OCI-M1 (cell line): ENCODE measurements around the gene GABRP.
"Not testable (repeated sequence)": the region's sequence is repeated elsewhere in the genome, so short reads cannot be mapped to it uniquely, and the experiment has no call there.

Experiments used
- DNase-seq: peaks from one replicate; lab custom pipeline; 2025; lab: John Stamatoyannopoulos, UW

The GABRP gene

GRCh38 chr5:170755679-170756456 is 27.7 kb upstream of the GABRP start:
- DNase-seq = no peak

DNA sequence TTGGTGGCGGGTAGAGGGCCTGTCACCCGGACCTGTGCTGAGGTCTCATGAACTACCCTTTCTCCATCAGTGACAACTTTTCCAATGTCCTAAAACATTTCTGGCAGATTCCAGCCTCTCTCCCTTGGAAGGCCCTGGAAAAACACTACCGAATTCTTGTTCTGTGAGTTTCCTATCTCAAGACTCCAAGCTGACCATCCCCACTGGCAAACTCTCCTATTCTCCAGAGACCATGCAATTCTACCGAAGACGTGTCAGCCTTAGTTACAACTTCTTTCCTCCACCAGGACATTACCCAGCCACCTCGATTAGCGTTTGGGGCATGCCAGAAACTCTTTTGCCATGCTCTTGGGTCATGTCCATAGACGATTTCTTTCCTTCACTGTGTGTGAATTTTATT is 26.8 kb upstream of the GABRP start:
- DNase-seq = no peak

- DNase-seq = peak; percentile 12
Measured at GRCh38 chr5:170757182-170757601, 26.3 kb upstream of the GABRP start.

GRCh38 chr5:170757669-170758068 is 25.9 kb upstream of the GABRP start:
- DNase-seq = no peak

DNA sequence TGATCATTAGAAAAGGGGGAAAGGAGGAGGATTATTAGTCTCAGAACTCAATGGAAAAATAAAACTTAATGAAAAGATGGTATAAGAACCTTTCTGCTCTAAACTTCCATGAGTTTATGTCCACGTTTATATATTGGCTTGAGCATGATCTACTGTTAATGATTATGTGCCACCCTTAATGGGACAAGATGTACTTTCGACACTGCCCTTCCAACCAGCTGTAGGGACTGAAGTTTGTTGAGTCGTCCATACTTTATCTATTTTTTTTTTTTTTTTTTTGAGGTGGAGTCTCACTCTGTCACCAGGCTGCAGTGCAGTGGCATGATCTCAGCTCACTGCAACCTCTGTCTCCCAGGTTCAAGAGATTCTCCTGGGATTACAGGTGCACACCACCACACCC is 25.0 kb upstream of the GABRP start:
- DNase-seq = no peak

- DNase-seq = no peak
Measured at GRCh38 chr5:170760113-170760512, 23.4 kb upstream of the GABRP start.

DNA sequence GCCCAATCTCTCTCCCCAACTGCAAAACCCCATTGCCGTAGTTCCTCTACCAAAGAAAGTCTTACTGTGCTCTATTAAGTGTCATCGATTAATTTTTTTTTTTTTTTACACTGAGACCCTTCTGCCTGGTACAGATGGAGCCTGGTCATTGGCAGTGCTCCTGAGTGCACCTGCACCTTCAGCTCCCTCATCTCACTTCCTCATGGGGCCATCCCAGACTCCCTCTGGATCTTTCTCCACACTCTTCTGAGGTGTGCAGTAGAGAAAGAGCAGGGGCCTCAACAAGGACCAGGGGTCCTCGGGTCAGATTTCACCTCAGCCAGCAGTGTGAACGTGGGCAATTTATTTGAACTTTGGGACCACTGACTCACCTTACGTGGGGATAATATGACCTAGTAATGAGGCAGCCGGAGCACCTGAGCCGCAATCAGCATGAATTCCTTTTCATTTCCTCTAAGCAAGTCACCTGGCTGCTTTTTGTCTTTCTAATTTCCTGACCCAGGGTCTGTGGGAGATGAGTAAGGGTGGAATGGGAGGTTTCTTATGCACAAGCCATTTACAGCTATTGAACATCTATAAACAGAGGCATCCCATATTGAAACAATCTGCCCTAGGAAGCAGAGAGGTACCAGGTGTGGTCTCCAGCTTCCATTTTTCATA is 22.3 kb upstream of the GABRP start:
- DNase-seq = no peak

DNA sequence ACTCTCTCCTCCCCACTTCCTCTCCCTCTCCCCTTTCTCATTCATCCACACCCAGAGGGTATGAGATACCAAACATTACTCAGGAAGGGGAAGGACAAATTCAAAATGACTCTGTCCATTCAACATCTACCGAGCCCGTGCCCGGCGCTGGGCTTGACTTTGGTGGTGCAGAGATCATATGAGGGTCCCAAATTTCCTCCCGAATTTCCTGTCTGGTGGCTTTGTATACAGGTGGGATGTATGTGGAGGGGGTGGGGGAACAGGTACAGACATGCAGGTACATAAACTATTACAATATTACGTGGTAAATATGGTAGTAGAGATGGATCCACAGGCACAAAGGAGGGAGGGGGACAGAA is 21.8 kb upstream of the GABRP start:
- no peak for DNase-seq

DNA sequence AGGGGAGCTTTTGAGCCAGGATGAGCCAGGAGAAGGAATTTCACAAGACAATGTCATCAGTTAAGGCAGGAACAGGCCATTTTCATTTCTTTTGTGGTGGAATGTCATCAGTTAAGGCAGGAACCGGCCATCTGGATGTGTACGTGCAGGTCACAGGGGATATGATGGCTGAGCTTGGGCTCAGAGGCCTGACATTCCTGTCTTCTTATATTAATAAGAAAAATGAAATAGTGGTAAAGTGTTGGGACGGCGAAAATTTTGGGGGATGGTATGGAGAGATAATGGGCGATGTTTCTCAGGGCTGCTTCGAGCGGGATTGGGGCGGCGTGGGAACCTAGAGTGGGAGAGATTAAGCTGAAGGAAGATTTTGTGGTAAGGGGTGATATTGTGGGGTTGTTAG is 21.2 kb upstream of the GABRP start:
- DNase-seq = not testable (repeated sequence)

DNA sequence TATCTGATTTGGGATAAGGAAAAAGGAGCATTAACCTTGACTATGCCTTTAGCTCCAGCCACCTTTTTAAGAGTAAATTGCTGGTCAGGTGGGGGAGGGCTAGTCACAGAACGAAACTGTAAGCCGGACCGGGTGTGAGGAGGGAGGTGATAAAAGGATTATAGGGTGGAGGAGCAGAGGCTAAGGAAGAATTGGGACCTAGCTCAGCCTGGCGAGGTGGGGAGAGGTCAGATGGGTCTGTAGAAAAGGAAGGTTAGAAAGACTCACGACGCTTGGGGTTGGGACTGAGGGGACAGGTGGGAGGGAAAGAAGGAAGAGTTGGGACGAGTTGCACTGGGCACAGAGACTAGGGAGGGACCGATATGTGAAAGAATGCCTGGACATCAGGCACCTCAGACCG is 17.7 kb upstream of the GABRP start:
- not testable (repeated sequence) for DNase-seq

DNA sequence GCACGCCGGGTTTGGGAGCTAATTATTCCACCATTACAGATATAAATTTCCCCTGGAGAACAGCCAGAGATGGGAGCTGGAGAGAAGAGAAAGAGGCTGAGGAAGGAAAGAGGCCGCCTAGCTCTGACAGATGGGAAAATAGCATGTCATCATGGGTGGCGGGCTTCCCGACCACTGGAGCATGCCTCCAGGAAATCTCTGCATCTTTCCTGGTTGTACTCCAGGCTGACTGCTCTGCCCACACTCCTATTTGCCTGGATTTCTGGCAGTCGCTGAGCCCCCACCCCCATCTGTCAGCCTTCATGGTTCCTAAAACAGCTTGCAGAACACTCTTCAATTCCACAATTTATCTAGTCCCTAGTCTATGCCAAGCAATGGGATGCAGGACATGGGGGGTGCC is 14.3 kb upstream of the GABRP start:
- DNase-seq = no peak

DNA sequence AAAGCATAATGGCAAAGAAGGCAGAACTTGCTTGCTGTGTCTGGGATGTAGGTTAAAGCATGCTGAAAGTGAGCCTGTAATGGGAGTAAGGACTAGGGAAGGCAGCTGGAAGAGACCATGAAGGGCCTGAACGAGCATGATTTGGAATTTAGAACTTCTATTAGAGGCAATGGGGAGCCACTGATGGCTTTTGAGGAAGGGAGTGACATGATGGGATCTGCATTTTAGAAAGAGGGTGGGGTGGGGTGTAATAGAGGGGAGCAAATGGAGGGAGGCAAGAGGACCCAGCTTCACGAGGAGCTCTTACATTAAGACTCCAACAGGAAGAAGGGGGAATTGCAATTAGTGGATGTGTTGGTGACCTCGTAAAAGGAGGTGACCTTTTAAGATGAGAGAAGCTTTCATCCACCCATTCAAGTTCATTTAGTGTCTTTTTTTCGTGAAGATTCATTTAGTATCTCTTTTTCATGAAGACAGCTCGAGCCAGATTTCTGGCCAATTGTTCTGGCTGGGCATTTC is 13.6 kb upstream of the GABRP start:
- no peak for DNase-seq

DNA sequence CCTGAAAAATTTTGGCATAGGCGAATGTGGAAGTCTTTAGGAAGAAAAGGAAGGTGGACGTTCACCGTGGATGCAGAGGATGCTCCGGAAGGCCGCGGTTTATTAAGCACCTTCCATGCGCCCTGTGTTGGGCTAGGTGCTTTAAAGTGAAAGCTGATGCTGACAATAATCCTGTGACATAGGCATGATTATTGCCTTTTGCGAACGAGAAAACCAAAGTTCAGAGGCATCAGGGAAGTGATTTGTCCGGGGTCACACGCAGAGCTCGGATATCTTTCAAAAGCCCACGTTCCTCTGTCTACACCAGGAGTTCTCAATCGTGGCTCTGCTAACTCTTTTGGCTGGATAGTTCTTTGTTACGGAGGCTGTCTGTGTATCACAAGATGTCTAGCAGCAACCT is 12.0 kb upstream of the GABRP start:
- DNase-seq = no peak

DNA sequence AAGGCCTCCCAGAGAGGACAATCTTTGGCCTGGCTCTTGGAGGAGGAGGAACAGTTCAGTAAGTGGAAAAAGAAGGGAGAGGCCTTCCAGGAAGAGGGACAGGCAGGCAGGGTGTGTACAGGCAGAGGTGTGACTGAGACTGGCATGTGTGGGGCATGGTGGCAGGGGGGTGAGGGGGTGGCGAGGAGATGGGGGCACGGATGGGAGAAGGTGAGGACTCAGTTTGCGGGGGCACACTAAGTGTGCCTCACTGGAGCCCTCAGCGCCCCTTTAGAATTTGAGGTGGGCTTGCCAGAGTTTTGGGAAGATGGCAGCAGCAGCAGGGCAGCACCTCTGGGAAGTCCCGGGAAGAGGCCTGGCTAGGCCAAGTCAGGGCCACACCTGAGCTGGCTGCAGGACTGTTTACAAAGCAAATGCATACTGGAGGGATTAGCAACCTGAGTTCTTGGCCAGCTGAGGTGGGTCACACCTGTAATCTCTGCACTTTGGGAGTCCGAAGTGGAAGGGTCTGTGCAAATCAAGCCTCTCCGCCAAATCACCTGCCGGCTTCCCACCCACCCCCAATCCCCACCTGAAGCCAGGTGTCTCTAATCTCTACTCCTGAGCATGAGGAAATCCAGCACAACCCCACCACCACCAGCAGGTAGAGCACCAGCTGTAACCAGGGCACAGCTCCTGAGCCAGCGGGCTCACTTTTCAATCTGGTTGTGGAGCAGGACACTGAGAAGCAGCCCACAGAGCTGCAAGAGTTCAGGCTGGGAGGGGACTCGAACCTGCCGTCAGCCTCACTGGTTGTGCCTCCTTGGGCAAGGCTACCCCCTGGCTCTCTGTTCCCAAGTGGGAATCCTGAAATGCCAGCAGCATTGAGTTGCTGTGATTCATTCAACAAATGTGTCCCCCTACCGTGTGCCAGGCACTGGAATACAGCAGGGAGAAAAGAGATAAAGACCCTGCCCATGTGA is 10.2 kb upstream of the GABRP start:
- DNase-seq = no peak

GRCh38 chr5:170774831-170775230 is 8.7 kb upstream of the GABRP start:
- no peak for DNase-seq

DNA sequence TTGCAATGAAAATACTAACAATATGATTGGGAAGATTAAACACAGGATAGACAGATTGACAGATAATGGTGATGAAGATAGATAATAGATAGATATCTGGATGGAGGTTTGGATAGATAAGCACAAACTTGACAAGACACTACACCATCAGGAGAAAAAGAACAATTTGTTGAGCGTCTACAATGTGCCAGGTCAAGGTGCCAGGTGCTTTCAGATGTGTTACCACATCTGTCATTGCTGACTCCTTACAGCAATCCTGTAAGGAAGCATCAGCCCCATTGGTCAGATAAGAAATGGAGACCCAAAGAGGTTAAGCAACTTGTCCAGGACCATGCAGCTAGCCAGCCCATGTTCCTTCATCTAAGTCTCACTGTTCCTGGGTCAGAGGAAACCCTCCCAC is 1.6 kb upstream of the GABRP start:
- no peak for DNase-seq

- no peak for DNase-seq
Measured at GRCh38 chr5:170782438-170782837, 1.1 kb upstream of the GABRP start.

- no peak for DNase-seq
Measured at GRCh38 chr5:170785416-170785815, 1.9 kb downstream of the GABRP start.

GRCh38 chr5:170787216-170787615 is 3.7 kb downstream of the GABRP start:
- DNase-seq = no peak

GRCh38 chr5:170788626-170789304 is 5.2 kb downstream of the GABRP start:
- no peak for DNase-seq

DNA sequence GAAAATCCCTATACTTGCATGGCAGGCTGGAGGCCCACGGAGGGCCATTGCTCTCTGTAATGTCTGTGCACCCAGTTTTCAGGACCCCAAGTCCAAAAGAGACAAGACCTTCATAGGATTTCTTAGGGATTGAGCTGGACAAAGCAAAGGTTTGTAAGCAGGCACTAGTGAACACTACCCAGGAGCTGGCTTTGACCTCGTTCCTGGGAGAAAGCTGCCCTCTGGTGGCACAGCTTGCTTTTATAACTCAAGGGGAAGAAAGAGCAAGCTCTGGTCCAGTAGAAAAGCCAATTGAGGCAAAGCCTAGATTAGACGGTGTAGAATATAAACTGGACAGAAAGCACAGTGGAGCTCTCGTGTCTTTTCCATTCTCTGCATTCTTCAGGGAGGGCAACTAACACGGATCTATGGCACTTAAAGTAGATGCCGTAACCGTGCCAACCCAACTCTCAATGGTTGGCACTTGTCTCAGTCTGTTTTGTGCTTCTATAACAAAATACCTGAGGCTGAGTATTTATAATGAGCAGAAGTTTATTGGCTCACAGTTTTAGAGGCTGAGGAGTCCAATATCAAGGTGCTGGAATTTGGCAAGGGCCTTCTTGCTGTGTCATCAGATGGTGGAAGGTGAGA is 7.9 kb downstream of the GABRP start:
- DNase-seq = peak; percentile 52
